A673 (cell line): ENCODE measurements around the gene MDM4. TPM values are rescaled to one million over a fixed set of nuclear protein-coding genes. Genes with fewer than 3 reads are reported as not detected.
A peak's percentile ranks its signal among the peaks of the same experiment; 100 is the strongest.

ENCODE experiments used
- BruUV-seq: library from RNA; stranded (reverse); fragments of 400-500 nt; replicated peaks from 2 replicates; lab custom pipeline; 2021; lab: Mats Ljungman, UMichigan
- CTCF ChIA-PET: fragments of 300-600 bp; sonication (Branson Sonifier 250); formaldehyde crosslinking; loops from one replicate; lab custom pipeline; 2022; ENCODE audit warnings: antibody characterized with exemption; lab: Charles Lee
- POLR2A ChIA-PET: fragments of 300-600 bp; sonication (Branson Sonifier 250); formaldehyde crosslinking; loops from one replicate; lab custom pipeline; 2022; ENCODE audit warnings: antibody characterized with exemption; ENCODE audit not compliant: low non-redundant PET; lab: Charles Lee
- DNase-seq: peaks from one replicate; pipeline ENCODE4 v3.0.0-alpha.2; 2015; ENCODE audit warnings: low spot score
- H3K27ac ChIP-seq: fragments of 200-600 bp; sonication (generic); 2 replicates; pipeline ENCODE4 v1.5.1; 2016; ENCODE audit warnings: mixed run types, low read depth, mild to moderate bottlenecking, mixed read lengths, antibody characterized with exemption, low read length; ENCODE audit not compliant: poor library complexity, severe bottlenecking
- H3K27me3 ChIP-seq: fragments of 200-600 bp; sonication (generic); replicated peaks from 2 replicates; pipeline ENCODE4 v1.6.1; 2017; ENCODE audit warnings: mixed run types, low read depth, mild to moderate bottlenecking, mixed read lengths, antibody characterized with exemption, low read length; ENCODE audit not compliant: insufficient read depth, poor library complexity
- H3K36me3 ChIP-seq: fragments of 200-600 bp; sonication (generic); 2 replicates; pipeline ENCODE4 v1.6.1; 2016; ENCODE audit warnings: mixed run types, mild to moderate bottlenecking, mixed read lengths, antibody characterized with exemption, low read length; ENCODE audit not compliant: insufficient read depth, poor library complexity, severe bottlenecking
- H3K4me1 ChIP-seq: fragments of 200-600 bp; sonication (generic); 2 replicates; pipeline ENCODE4 v1.6.1; 2017; ENCODE audit warnings: mixed run types, mild to moderate bottlenecking, mixed read lengths, antibody characterized with exemption, low read length; ENCODE audit not compliant: insufficient read depth, poor library complexity, severe bottlenecking
- H3K4me3 ChIP-seq: fragments of 200-600 bp; sonication (generic); 2 replicates; pipeline ENCODE4 v1.5.1; 2016; ENCODE audit warnings: low read depth, mixed run types, mild to moderate bottlenecking, mixed read lengths, low read length; ENCODE audit not compliant: poor library complexity, severe bottlenecking
- H3K9me3 ChIP-seq: fragments of 200-600 bp; sonication (generic); 2 replicates; pipeline ENCODE4 v1.6.1; 2016; ENCODE audit warnings: mixed run types, low read depth, mild to moderate bottlenecking, mixed read lengths, antibody characterized with exemption, low read length; ENCODE audit not compliant: poor library complexity, severe bottlenecking
- EZH2 ChIP-seq: fragments of 200-600 bp; sonication (generic); IDR thresholded peaks from 2 replicates; pipeline ENCODE4 v1.6.1; 2017; ENCODE audit warnings: borderline replicate concordance, low read depth, mild to moderate bottlenecking, mixed read lengths, antibody characterized with exemption, low read length; ENCODE audit not compliant: poor library complexity, severe bottlenecking
- intact Hi-C: fragments of 100-400 bp; cut with micrococcal nuclease; formaldehyde crosslinking; loops from one replicate; pipeline ENCODE4 v1.10.0; 2022; ENCODE audit not compliant: unreplicated experiment
- total RNA-seq: library from RNA; stranded (reverse); gene quantifications from 2 replicates; pipeline ENCODE4 v1.2.3, GENCODE V29; 2021
- TF ChIP-seq, protein P1 (sequence below): fragments of 300-800, 200-600 bp; sonication (generic); conservative IDR thresholded peaks from 2 replicates; pipeline ENCODE4 v1.5.1; 2017; ENCODE audit warnings: low read depth, mild to moderate bottlenecking, antibody characterized with exemption, low read length, moderate library complexity, mixed read lengths

Gene MDM4
- total RNA-seq, 1 experiment from 2014 or later, result 71.3 TPM

DNA sequence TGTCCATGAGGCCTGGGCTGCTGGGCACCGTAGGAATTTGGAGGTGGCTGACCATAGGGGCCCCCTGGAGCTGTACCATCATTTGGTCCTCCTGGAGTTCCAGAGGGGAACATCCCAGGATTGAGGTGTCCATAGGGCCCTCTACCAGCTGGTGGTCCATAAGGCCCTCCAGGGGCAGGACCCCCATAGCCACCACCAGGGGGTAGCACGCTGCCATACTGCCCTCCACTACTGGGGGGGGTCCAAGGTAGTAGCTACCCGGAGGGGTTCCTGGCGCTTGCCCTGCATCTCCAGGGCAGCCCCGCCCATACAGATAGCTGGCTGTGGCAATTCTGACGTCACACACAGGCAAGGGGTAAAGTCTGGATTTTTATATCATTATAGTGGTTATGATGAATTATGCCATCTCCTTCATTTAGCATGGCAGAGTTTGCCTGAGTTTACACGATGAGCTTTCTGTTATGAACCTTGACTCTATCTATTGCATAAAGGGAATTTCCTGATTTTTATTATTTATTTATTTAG, 13.2 kb downstream of the MDM4 start:
- H3K36me3 ChIP-seq, result peaks cover 93% of the 10 kb centered on the region

DNA sequence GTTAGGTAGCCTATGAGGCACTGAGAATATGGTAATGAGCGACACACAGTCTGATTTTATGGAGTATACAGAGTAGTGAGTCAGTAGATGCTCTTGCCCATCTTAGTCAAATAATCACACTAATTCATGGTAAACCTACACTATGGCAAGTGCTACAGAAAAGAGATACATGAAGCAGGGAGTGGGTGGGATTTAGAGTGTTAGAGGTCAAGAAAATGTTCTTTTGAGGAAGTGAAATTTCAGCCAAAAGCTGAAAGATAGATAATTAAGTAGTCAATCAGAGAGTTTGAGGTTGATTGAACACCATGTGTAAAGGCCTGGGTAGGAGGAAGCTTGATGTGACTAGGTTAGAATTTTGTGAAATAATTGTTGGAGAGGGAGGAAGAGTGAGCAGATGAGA, 14.7 kb downstream of the MDM4 start:
- no TSS peak for BruUV-seq
- Histone ChIP-seq H3K27ac (no peak overlapping the region), H3K27me3 (no peaks in the 10 kb centered on the region), H3K36me3 (peaks cover 91% of the 10 kb centered on the region), H3K9me3 (no peaks in the 10 kb centered on the region), H3K4me1 (no peaks in the 10 kb centered on the region), H3K4me3 (no peak overlapping the region)
- no peak for DNase-seq
- intact Hi-C loops, result no loop called here
- ChIA-PET CTCF (no interaction called here), POLR2A (no interaction called here)
- TF ChIP-seq, protein P1, sequence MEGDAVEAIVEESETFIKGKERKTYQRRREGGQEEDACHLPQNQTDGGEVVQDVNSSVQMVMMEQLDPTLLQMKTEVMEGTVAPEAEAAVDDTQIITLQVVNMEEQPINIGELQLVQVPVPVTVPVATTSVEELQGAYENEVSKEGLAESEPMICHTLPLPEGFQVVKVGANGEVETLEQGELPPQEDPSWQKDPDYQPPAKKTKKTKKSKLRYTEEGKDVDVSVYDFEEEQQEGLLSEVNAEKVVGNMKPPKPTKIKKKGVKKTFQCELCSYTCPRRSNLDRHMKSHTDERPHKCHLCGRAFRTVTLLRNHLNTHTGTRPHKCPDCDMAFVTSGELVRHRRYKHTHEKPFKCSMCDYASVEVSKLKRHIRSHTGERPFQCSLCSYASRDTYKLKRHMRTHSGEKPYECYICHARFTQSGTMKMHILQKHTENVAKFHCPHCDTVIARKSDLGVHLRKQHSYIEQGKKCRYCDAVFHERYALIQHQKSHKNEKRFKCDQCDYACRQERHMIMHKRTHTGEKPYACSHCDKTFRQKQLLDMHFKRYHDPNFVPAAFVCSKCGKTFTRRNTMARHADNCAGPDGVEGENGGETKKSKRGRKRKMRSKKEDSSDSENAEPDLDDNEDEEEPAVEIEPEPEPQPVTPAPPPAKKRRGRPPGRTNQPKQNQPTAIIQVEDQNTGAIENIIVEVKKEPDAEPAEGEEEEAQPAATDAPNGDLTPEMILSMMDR, result no peak
- TF ChIP-seq EZH2, result no peak

More for the DNA sequence above, 13.2 kb downstream of the MDM4 start:
- POLR2A ChIA-PET, result no interaction called here
- no peaks in the 10 kb centered on the region for H3K9me3 ChIP-seq
- no peak for TF ChIP-seq EZH2
- TF ChIP-seq, protein P1, result 0 out of 2 replicates have a peak, but pooled peaks have one; percentile 14
- intact Hi-C loops, result no loop called here
- no TSS peak for BruUV-seq
- CTCF ChIA-PET, result no interaction called here
- H3K4me1 ChIP-seq, result no peaks in the 10 kb centered on the region
- H3K4me3 ChIP-seq, result no peak overlapping the region
- no peak for DNase-seq
- no peak overlapping the region for H3K27ac ChIP-seq
- H3K27me3 ChIP-seq, result no peaks in the 10 kb centered on the region

DNA sequence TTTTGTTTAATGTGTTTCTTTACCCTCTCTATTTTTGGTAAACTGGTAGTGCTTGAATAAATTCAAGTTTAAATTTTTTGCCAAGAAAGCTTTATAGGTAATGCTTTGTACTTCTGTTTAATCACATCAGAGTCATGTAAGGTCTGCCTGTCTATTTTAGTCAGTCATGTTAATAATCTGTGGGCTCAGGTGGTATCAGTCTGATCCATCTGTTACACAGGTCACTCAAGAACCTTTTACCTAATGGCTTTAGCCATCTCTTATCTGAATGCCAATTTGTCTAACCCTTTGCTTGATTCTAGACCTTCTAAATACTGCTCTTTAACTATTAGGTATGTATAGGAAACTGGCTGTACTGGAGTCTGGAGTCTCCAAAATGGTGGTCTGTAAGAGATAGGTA, 16.6 kb downstream of the MDM4 start:
- no peak overlapping the region for H3K4me3 ChIP-seq
- TF ChIP-seq EZH2, result no peak
- POLR2A ChIA-PET, result no interaction called here
- no TSS peak for BruUV-seq
- no peak for DNase-seq
- CTCF ChIA-PET, result no interaction called here
- no peaks in the 10 kb centered on the region for H3K27me3 ChIP-seq
- H3K4me1 ChIP-seq, result no peaks in the 10 kb centered on the region
- H3K27ac ChIP-seq, result no peak overlapping the region
- intact Hi-C loops, result no loop called here
- H3K36me3 ChIP-seq, result peaks cover 83% of the 10 kb centered on the region
- H3K9me3 ChIP-seq, result no peaks in the 10 kb centered on the region

DNA sequence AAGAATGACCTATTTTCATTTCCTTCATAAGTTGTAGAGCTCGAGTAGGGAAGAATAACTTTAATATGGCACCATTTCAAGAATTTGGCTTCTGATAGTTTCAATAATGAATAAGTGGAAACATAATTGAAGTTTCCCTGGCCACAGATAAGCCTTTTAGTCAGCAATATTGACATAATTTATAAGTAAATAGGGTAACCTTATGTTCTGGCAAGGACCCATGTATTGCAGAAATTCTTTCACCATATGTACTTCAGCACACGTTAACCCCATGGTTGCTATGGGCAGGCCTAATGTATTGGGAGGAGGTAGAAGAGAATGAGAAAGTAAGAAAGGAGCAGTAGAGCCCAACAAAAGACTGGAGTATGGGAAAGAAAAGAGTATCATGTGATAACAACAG, 25.4 kb downstream of the MDM4 start:
- POLR2A ChIA-PET, result no interaction called here
- no TSS peak for BruUV-seq
- Histone ChIP-seq H3K4me3 (no peak overlapping the region), H3K36me3 (peaks cover 88% of the 10 kb centered on the region), H3K27ac (no peak overlapping the region), H3K27me3 (no peaks in the 10 kb centered on the region), H3K9me3 (no peaks in the 10 kb centered on the region), H3K4me1 (no peaks in the 10 kb centered on the region)
- intact Hi-C loops, result no loop called here
- no peak for DNase-seq
- CTCF ChIA-PET, result no interaction called here
- TF ChIP-seq, protein P1, result no peak
- TF ChIP-seq EZH2, result no peak
